Cardiac muscle cell (in vitro differentiated cells and primary cell): ENCODE results near the gene CD300C. TPM values are rescaled to one million over a fixed set of nuclear protein-coding genes. Genes with fewer than 3 reads are reported as not detected.

Source experiments
- DNase-seq, 2 donors: peaks; one replicate each; pipeline versions ENCODE4 v3.0.0 to v3.0.0-alpha.2; 2010 to 2017; ENCODE audit warnings: low read depth in 1 of 2, low spot score in 1 of 2
- H3K27ac ChIP-seq: fragments of 200-600 bp; sonication (generic); 2 replicates; pipeline ENCODE4 v1.5.1; 2016
- H3K27me3 ChIP-seq: fragments of 200-600 bp; sonication (generic); 2 replicates; pipeline ENCODE4 v1.6.0; 2016; ENCODE audit warnings: control low read depth
- H3K36me3 ChIP-seq: fragments of 200-600 bp; sonication (generic); 2 replicates; pipeline ENCODE4 v1.5.1; 2016; ENCODE audit warnings: control low read depth
- H3K4me1 ChIP-seq: fragments of 200-600 bp; sonication (generic); 2 replicates; pipeline ENCODE4 v1.8.1; 2017; ENCODE audit warnings: low read depth, mild to moderate bottlenecking, mixed run types
- H3K4me3 ChIP-seq: fragments of 200-600 bp; sonication (generic); 2 replicates; pipeline ENCODE4 v1.5.1; 2016; ENCODE audit warnings: mild to moderate bottlenecking
- H3K9me3 ChIP-seq: fragments of 200-600 bp; sonication (generic); 2 replicates; pipeline ENCODE4 v1.5.1; 2017; ENCODE audit warnings: low read depth, mild to moderate bottlenecking, control low read depth
- polyA plus RNA-seq: library from polyadenylated mRNA; unstranded; fragments of >200 nt; fragmentation: Nextera tagmentation; extraction: Ambion mirVana; gene quantifications from 2 replicates; pipeline ENCODE4 v1.2.1, GENCODE V29; 2016
- total RNA-seq: library from RNA; depleted of rRNA; stranded (reverse); fragments of >200 nt; gene quantifications from 2 replicates; pipeline ENCODE4 v1.2.3, GENCODE V29; 2016
- TF ChIP-seq, protein P1 (sequence below): IDR thresholded peaks from 2 replicates; pipeline ENCODE4 v1.5.1; 2012; ENCODE audit warnings: low read depth, mild to moderate bottlenecking, low read length

The CD300C gene
- total and polyA plus RNA-seq, 2 experiments from 2014 or later = 0.12 to 0.83 TPM

DNA sequence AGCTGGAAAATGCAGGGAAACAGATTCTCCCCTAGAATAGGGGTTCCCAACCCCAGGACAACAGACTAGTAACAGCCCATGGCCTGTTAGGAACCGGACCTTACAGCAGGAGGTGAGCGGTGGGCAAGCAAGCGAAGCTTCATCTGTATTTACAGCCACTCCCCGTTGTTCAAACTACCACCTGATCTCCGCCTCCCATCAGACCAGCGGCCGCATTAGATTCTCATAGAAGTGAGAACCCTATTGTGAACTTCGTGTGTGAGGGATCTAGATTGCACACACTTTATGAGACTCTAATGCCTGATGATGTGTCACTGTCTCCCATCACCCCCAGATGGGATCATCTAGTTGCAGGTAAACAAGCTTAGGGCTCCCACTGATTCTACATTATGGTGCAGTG lies 18.2 kb downstream of the CD300C start:
- H3K36me3 ChIP-seq = no peaks in the 10 kb centered on the region
- H3K4me3 ChIP-seq = no peak overlapping the region
- H3K9me3 ChIP-seq = no peaks in the 10 kb centered on the region
- TF ChIP-seq, protein P1, sequence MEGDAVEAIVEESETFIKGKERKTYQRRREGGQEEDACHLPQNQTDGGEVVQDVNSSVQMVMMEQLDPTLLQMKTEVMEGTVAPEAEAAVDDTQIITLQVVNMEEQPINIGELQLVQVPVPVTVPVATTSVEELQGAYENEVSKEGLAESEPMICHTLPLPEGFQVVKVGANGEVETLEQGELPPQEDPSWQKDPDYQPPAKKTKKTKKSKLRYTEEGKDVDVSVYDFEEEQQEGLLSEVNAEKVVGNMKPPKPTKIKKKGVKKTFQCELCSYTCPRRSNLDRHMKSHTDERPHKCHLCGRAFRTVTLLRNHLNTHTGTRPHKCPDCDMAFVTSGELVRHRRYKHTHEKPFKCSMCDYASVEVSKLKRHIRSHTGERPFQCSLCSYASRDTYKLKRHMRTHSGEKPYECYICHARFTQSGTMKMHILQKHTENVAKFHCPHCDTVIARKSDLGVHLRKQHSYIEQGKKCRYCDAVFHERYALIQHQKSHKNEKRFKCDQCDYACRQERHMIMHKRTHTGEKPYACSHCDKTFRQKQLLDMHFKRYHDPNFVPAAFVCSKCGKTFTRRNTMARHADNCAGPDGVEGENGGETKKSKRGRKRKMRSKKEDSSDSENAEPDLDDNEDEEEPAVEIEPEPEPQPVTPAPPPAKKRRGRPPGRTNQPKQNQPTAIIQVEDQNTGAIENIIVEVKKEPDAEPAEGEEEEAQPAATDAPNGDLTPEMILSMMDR = no peak
- peaks cover 9% of the 10 kb centered on the region for H3K27me3 ChIP-seq
- no peak for DNase-seq
- H3K27ac ChIP-seq = no peak overlapping the region
- no peaks in the 10 kb centered on the region for H3K4me1 ChIP-seq

DNA sequence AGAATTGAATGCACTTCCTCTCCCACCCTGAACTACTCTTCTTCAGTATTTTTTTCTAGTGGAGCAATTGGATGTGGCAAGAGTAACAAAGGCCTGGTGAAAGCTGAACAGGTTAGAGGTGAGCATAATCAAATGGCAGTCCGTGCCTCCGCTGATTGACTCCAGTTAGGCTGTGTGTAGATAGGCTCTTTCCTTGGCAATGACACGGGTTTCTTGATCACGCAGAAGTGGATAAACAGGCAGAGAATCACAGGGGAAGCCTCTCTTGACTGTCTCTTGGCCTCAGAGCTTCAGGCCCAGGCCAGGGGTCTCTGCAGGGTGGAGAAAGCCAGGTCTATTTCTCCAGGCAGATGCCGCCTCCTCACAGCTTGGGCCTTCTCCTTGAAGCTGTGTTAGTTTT lies 18.8 kb downstream of the CD300C start:
- TF ChIP-seq, protein P1 = no peak
- H3K4me1 ChIP-seq = no peaks in the 10 kb centered on the region
- H3K27me3 ChIP-seq = peaks cover 9% of the 10 kb centered on the region
- no peak for DNase-seq
- H3K36me3 ChIP-seq = no peaks in the 10 kb centered on the region
- H3K4me3 ChIP-seq = no peak overlapping the region
- no peaks in the 10 kb centered on the region for H3K9me3 ChIP-seq
- H3K27ac ChIP-seq = no peak overlapping the region

DNA sequence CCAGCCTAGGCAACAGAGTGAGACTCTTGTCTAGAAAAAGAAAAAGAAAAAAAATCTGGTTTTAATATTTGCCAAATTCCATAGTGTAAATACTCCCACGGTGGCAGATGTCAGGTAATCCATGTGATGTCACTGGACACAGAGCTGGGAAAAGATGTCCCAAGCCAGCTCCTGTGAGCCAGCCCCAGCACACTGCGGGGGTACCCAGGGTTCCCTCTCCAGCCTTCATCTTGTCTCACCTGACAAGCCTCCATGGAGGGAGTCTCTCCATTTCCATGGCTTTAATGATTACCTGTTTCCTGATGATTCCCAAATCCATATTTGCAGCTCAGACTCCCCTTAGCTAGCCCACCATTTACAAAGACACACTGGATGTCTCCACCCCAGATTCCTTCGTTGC lies 19.2 kb downstream of the CD300C start:
- Histone ChIP-seq H3K9me3 (no peaks in the 10 kb centered on the region), H3K27me3 (peaks cover 9% of the 10 kb centered on the region), H3K4me3 (no peak overlapping the region), H3K36me3 (no peaks in the 10 kb centered on the region), H3K4me1 (no peaks in the 10 kb centered on the region), H3K27ac (no peak overlapping the region)
- TF ChIP-seq, protein P1 = no peak
- DNase-seq = no peak

DNA sequence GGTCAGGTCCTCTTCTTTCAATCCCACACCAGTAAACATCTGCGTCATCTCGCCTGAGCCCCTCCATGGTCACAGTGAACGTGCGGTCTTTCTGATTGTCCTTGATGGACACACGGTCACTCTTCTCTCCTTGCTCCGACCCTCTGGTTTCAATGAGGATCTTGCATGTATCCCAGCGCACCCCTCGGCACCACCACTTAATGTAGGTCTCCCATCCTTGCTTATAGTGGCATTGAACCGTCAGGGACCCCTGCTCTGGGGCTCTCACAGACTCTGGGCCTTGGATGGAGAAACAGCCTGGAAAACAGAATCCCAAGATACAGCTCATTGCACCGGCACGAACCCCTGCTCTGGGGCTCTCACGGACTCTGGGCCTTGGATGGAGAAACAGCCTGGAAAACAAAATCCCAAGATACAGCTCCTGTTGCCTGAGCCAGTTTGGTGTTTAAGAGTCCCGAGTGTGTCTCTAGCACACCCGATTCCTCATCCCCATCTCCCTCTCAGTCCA lies 20.1 kb downstream of the CD300C start:
- TF ChIP-seq, protein P1 = no peak
- H3K9me3 ChIP-seq = no peaks in the 10 kb centered on the region
- DNase-seq = no peak

DNA sequence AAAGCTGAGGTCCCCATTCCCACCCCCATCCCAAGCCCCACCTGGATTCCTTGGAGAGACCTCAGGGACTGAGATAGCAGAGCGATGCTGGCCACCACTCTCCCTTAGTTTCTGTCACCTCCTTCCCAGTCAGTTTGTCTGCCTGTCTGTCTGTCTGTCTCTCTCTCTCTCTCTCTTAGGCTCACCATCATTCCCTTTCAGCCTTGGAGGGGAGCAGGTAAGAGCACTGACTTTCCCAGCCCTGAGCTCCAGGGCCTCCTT lies 20.5 kb downstream of the CD300C start:
- Histone ChIP-seq H3K4me1 (no peaks in the 10 kb centered on the region), H3K4me3 (no peak overlapping the region), H3K9me3 (no peaks in the 10 kb centered on the region), H3K27ac (no peak overlapping the region), H3K36me3 (no peaks in the 10 kb centered on the region), H3K27me3 (peaks cover 9% of the 10 kb centered on the region)
- no peak for DNase-seq
- TF ChIP-seq, protein P1 = no peak

More for the DNA sequence above, 20.1 kb downstream of the CD300C start:
- Histone ChIP-seq H3K27me3 (peaks cover 9% of the 10 kb centered on the region), H3K4me1 (no peaks in the 10 kb centered on the region), H3K27ac (no peak overlapping the region), H3K36me3 (no peaks in the 10 kb centered on the region), H3K4me3 (no peak overlapping the region)
